ENCODE measurements around the gene USF2. TPM values are rescaled to one million over a fixed set of nuclear protein-coding genes. Genes with fewer than 3 reads are reported as not detected.

The USF2 gene
- total RNA-seq, 1 donor from 2014 or later, result 70.0 TPM

GRCh38 chr19:35253316-35254286, 15.2 kb upstream of the USF2 start:
- no peak for DNase-seq (ENCODE audit: low read depth)
- no peak overlapping the region for H3K27ac ChIP-seq (ENCODE audit: low read depth, low read length)
- H4K20me1 ChIP-seq (ENCODE audit: insufficient read depth, low read length), result no peaks in the 10 kb centered on the region
- no peak overlapping the region for H3K4me3 ChIP-seq (ENCODE audit: insufficient read depth, low read depth, low read length)
- no peak overlapping the region for H3K27ac Mint-ChIP-seq (ENCODE audit: unreplicated experiment)
- H3K79me2 ChIP-seq (ENCODE audit: insufficient read depth, low read length), result no peaks in the 10 kb centered on the region
- no peak overlapping the region for H3K9ac ChIP-seq (ENCODE audit: low read length)
- H3K27me3 Mint-ChIP-seq (ENCODE audit: low read depth, unreplicated experiment), result peaks cover 20% of the 10 kb centered on the region
- no peaks in the 10 kb centered on the region for H3K36me3 ChIP-seq (ENCODE audit: insufficient read depth, low read length)
- no peak overlapping the region for H3K4me2 ChIP-seq (ENCODE audit: low read length)
- peaks cover 2% of the 10 kb centered on the region for H3K36me3 Mint-ChIP-seq (ENCODE audit: low read depth, unreplicated experiment)
- H3K4me3 Mint-ChIP-seq (ENCODE audit: unreplicated experiment), result no peak overlapping the region
- no peak overlapping the region for H2AFZ ChIP-seq (ENCODE audit: low read depth, low read length)
- H3K4me1 Mint-ChIP-seq (ENCODE audit: low read depth, unreplicated experiment), result no peaks in the 10 kb centered on the region
- TF ChIP-seq CTCF (IDR thresholded peaks at IDR 0.05; ENCODE audit: insufficient read depth, low read depth, low read length) (no peak), EZH2 (IDR thresholded peaks at IDR 0.05; ENCODE audit: insufficient read depth, low read length) (no peak)
- FAIRE-seq, result no peak
- H3K4me1 ChIP-seq (ENCODE audit: insufficient read depth, low read length), result no peaks in the 10 kb centered on the region
- peaks cover 16% of the 10 kb centered on the region for H3K27me3 ChIP-seq (ENCODE audit: insufficient read depth, low read length)
- H3K9me3 ChIP-seq (ENCODE audit: insufficient read depth, low read depth, low read length), result no peaks in the 10 kb centered on the region
- H3K9me3 Mint-ChIP-seq (ENCODE audit: unreplicated experiment), result no peaks in the 10 kb centered on the region

GRCh38 chr19:35254341-35255297, 14.1 kb upstream of the USF2 start:
- TF ChIP-seq EZH2 (IDR thresholded peaks at IDR 0.05; ENCODE audit: insufficient read depth, low read length), result no peak
- TF ChIP-seq CTCF (IDR thresholded peaks at IDR 0.05; ENCODE audit: insufficient read depth, low read depth, low read length), result no peak
- Histone ChIP-seq H3K27me3 (ENCODE audit: insufficient read depth, low read length) (peaks cover 9% of the 10 kb centered on the region), H3K9me3 (ENCODE audit: insufficient read depth, low read depth, low read length) (no peaks in the 10 kb centered on the region), H3K4me2 (ENCODE audit: low read length) (no peak overlapping the region), H3K4me1 (ENCODE audit: insufficient read depth, low read length) (no peaks in the 10 kb centered on the region), H3K9ac (ENCODE audit: low read length) (no peak overlapping the region), H2AFZ (ENCODE audit: low read depth, low read length) (no peak overlapping the region), H3K4me3 (ENCODE audit: insufficient read depth, low read depth, low read length) (no peak overlapping the region), H3K36me3 (ENCODE audit: insufficient read depth, low read length) (no peaks in the 10 kb centered on the region), H4K20me1 (ENCODE audit: insufficient read depth, low read length) (no peaks in the 10 kb centered on the region), H3K79me2 (ENCODE audit: insufficient read depth, low read length) (no peaks in the 10 kb centered on the region), H3K27ac (ENCODE audit: low read depth, low read length) (no peak overlapping the region)
- Mint-ChIP-seq H3K36me3 (ENCODE audit: low read depth, unreplicated experiment) (peaks cover 2% of the 10 kb centered on the region), H3K4me1 (ENCODE audit: low read depth, unreplicated experiment) (no peaks in the 10 kb centered on the region), H3K27me3 (ENCODE audit: low read depth, unreplicated experiment) (peaks cover 13% of the 10 kb centered on the region), H3K4me3 (ENCODE audit: unreplicated experiment) (no peak overlapping the region), H3K9me3 (ENCODE audit: unreplicated experiment) (no peaks in the 10 kb centered on the region), H3K27ac (ENCODE audit: unreplicated experiment) (no peak overlapping the region)
- FAIRE-seq, result no peak
- DNase-seq (ENCODE audit: low read depth), result no peak
